Measurements from ENCODE around the gene PCGF5.
"Not testable (repeated sequence)": the region's sequence is repeated elsewhere in the genome, so short reads cannot be mapped to it uniquely, and the experiment has no call there.

The PCGF5 gene

DNA sequence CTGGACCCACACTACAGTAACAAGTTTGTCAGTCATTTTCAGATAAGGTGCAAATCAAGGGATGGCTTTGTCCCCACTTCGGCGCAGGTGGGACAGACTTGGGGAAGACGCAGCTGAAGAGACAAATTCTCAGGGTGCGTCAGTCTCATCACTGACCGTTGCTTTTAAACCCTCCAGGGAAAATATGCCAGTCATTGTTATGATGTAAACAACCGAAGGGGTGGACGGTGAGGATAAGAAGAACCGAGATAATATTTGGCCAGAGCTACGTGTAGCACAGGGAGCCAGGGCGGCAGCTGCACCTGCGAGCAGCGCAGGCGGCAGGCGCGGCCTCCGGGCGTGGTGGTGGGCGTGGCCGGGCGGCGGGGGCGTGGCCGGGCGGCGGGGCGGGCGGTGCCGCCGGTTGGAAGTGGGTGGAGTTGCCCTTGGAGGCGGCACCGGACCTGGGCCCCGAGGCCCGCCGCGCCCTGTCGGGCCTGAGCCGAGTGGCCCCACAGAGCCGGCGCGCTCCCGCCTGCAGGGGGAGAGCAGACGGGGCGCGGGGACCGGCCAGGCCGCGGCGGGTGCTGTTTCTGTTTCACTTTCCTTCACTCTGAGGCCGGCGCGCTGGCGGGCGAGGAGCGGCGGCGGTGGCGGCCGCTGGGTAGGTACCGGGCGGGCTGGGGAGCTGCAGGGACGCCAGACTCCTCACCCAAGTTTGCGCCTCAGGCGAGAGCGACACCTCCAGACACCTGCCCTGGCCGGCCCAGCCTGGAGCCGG, at the start of gene PCGF5:
PCGF5 (plus strand) TSS at position 470 of the 760 bp plus-strand sequence. CDS start 2,209 bp downstream, outside the sequence.
- in situ Hi-C loops (cut with HindIII; ENCODE audit: low sequenced_read_pairs) = no loop called here

DNA sequence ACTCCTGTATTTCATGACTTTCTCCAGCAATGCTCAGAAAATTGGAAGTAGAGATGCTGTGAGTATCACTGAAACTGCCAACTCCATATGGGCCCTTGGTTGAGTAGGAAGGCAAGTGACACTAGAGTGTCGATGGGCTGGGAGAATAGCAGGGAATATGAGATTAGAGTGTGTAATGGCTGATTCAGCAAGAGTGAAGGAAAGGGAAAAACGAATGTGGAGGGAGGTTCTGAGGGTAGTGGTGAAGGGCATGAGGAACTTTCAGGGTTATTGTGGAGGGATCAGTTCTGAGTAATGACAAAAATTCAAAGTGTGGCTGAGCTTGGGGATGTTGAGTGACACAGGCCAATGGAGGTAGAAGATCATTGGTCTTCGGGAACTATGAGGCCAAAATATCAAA, 49.0 kb upstream of the PCGF5 start:
- in situ Hi-C loops (cut with HindIII; ENCODE audit: low sequenced_read_pairs) = no loop called here

DNA sequence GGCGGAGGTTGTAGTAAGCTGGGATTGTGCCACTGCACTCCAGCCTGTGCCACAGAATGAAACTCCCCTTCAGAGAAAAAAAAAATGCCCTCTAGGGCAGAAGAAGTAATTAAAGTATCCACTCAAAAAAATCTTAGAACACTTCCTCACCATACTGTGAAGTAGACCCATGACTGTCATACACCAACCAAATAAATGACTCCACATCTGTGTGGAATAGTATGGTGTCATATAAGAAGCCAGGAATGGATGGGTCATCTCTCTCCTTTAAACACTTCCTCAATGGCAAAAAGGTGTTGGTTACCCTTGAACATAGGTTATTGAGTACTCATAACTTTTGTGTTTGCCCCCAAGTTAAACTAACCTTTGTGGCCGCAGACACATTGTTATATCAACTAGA, 48.1 kb upstream of the PCGF5 start:
- in situ Hi-C loops (cut with HindIII; ENCODE audit: low sequenced_read_pairs) = no loop called here

DNA sequence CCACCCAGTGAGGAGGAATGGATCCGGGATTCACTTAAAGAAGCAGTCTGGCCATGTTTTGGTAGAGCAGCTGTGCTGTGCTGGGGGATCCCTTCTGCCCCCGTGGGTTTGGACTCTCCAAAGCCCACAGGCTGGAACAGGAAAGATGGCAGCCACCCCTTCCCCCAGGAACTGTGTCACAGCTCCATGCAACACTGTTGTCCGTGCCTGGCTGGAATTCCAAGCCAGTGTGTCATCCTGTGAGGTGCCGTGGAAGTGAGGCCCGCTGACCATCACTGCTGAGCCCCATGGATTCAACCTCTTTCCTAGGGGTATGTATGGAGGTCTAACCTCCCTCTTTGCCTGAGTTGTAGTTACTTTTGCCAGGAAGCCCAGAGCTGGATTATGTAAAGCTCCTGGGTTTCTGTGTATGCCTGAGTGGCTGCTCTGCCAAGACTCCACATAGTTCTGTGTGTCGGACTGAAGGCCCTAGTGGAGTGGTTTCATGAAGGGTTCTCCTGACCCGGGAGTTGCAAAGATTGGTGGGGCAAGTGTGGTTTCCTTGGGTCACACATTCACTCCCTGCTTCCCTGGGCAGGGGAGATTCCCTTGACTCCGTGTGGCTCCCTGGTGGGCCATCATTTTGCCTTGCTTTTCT, 35.1 kb upstream of the PCGF5 start:
- in situ Hi-C loops (cut with HindIII; ENCODE audit: low sequenced_read_pairs) = no loop called here

DNA sequence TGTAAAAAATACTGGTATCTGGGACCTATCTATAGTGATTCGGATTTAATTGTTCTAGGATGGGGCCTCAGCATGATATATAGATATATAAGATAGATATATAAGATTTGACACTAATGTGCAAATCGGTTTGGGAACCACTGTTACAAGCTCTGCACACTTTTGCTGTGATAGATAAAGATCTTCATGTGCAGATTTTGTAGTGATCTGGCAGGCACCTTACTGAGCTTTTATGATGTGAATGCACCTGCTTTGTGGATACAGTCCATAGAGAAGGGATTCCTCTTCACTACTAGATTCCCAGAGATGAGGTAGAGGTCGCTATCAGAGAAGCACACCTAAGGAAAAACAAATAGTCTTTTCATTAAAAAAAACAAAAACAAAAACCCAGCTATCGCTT, 33.3 kb upstream of the PCGF5 start:
- in situ Hi-C loops (cut with HindIII; ENCODE audit: low sequenced_read_pairs) = no loop called here

DNA sequence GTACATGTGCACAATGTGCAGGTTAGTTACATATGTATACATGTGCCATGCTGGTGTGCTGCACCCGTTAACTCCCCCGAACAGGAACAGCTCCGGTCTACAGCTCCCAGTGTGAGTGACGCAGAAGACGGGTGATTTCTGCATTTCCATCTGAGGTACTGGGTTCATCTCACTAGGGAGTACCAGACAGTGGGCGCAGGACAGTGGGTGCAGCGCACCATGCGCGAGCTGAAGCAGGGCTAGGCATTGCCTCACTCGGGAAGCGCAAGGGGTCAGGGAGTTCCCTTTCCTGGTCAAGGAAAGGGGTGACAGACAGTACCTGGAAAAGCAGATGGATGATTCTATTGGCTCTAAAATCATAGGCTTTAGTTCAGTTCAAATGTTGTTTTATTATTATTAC, 32.5 kb upstream of the PCGF5 start:
- in situ Hi-C loops (cut with HindIII; ENCODE audit: low sequenced_read_pairs) = not testable (repeated sequence)

DNA sequence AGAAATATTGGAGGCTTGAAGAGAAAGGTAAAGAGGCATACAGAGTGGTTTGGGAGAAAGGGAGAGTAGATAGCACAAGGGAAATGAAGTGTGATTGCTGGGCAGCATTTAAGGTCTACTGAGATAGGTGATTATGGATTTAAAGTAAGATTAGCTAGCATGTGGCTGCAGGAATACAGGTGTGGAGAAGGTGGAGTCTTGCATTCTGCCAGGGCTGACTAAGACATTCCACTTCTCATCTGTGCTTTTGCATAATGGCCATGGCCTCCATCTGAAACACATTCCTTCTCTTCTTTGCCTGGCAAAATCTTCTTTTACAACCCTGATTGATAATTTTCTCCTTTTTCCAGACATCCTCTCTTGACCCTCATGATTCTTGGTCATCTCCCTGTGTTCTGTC, 31.6 kb upstream of the PCGF5 start:
- in situ Hi-C loops (cut with HindIII; ENCODE audit: low sequenced_read_pairs) = no loop called here

DNA sequence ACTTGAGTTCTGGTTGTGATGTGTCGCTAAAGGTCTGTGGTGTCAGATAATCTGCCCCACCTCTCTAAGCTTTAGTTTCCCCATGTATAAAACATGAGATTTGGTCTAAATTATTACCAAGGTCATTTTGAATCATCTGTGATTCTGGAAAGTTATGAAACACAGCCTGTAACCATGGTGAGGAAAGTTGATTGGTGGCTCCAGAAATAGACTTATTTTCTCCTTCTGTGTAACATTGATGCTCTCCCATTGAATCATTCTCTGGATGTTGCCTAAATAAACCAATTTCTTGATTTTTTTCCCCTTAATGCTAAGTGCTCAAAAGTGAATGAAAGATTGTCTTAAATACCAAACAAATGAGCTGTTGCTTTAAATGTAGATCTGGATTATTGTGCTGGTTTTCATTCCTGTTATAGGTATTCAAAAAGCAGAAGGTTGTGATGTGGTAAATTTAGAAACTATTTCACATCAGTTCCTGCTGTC, 30.0 kb upstream of the PCGF5 start:
- in situ Hi-C loops (cut with HindIII; ENCODE audit: low sequenced_read_pairs) = no loop called here

DNA sequence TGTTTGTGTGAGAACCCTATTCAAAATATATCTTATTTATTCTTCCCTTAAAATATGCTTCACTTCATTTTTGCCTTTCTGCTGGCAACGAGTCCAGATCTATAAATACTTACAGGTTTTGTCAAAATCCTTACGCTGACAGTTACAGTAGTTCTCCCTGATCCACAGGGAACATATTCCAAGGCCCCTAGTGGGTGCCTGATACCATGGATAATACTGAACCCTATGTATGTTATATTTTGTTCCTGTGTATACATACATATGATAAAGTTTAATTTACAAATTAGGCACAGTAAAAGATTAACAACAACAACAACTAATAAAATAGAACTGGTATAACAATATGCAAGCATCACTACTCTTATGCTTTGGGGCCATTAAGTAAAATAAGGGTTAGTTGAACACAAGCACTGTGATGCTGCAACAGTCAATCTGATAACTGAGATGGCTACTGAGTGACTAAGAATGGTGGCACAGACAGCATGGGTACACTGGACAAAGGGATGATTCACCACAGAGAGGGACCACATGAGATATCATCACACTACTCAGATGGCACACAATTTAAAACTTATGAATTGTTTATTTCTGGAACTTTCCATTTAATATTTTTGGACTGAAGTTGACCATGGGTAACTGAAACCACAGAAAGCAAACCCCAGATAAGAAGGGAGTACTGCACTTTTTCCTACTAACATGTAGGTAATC, 29.4 kb upstream of the PCGF5 start:
- in situ Hi-C loops (cut with HindIII; ENCODE audit: low sequenced_read_pairs) = no loop called here

DNA sequence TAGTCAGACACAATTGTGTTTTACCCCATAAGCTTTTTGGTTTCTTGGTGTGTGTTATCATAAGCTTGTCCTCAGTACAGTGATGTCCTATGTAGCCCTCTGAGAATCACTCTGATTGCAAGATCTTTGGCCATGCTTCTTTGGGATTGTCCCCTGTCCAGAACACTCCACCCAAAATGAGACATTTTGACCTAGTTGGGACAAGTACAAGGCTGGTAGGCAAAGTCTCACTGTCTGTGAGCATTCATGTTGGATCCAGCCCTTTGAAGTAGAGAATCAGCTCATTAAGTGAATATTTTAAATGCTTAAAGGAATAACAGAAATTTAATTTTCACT, 28.9 kb upstream of the PCGF5 start:
- in situ Hi-C loops (cut with HindIII; ENCODE audit: low sequenced_read_pairs) = no loop called here

DNA sequence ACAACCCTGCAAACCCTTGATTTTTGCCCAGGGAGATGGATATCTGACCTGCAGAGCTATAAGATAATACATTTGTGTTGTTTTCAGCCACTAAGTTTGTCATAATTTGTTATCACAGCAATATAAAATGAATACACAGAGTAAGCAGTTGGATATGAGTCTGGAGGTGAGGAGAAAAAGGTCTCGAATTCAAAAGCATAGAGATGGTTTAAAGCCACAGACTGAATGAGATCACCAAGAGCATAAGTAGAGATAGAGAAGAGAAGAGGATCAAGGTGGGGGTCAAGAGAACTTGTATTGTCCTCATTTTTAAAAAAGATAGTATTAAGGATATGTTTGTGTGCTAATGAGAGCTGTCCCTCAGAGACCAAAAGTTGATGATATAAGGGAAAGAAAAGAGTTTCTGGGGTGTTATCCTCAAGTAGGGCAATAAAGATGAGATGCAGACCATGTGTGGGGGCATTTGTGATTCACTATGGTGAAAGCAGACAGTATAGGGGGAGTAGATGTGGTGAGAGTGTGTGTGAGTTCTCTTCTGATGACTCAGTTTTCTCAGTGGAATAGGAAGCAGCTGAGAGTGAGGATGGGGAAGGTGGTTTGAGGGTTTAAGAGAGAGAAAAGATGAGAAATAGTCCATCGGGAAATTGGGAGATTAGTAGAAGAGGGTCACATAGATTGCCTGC, 25.8 kb upstream of the PCGF5 start:
- in situ Hi-C loops (cut with HindIII; ENCODE audit: low sequenced_read_pairs) = no loop called here

DNA sequence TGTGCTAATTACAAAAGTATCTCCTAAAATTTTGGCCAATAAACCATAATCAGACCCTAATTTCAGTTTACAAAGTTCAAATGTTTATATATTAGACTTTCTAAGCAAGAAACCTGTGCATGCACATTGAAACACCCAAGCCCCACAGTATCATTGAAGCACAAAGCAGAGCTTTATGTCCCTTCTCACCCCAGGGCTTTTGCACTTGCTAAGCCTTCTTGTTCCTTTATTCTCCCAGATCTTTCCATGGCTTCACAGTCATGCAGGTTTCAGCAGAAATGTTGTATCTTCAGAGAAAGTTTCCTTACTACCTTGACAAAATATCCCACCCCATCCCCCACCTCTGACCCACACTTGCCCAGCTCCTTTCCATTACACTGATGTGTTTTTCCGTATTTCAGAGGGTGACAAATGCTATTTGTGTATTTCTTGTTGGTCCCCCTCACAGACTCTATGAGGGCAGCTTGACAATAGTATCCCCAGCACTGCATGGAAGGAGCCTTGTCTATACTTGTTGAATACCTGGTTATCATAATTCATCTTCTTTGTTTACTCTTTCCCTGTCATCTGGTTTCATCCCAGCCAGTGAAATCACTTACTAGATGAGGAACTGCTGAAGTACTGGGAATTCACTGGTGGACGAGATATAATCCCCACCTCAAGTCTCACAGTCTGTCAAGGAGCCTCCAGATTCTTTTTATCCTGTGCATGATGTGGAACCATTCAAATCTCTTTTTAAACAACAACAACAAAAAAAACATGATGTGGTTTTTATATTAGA, 24.0 kb upstream of the PCGF5 start:
- in situ Hi-C loops (cut with HindIII; ENCODE audit: low sequenced_read_pairs) = no loop called here

DNA sequence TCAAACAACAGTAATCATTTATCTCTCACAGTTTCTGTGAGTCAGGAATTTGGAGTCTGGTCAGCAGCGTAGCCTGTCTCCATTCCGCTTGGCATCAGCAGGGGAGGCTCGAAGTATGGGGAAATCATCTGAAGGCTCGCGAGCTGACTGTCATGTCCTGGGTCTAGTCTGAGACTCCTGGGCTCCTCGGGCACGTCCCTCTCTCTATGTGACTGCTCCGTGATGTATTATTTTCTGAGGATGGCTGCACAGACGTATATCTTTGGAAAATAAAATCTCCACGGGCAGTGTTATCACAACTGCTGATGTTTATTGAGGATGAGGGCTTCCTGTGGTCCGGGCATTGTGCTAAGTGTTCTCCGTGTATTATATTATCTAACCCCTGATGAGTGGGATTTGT, 23.3 kb upstream of the PCGF5 start:
- in situ Hi-C loops (cut with HindIII; ENCODE audit: low sequenced_read_pairs) = no loop called here

DNA sequence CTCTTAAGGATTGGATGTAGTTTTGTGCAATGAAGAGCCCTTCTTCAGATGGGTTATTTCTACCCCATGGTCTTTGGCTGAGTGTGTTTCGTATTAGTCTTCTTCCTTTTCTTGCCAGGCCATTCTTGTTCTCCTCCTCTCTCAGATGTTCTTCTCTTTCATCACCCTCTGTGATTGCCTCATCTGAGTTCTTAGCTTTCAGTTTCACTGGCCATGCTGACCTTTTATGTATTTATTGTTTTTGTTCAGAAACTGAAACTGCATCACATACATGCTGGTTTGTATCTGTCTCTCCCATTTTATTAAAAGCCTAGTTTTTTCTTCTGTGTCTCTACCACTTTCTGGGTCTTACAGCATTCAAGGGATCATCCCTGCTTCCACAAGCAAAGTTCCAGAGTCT, 21.7 kb upstream of the PCGF5 start:
- in situ Hi-C loops (cut with HindIII; ENCODE audit: low sequenced_read_pairs) = no loop called here

DNA sequence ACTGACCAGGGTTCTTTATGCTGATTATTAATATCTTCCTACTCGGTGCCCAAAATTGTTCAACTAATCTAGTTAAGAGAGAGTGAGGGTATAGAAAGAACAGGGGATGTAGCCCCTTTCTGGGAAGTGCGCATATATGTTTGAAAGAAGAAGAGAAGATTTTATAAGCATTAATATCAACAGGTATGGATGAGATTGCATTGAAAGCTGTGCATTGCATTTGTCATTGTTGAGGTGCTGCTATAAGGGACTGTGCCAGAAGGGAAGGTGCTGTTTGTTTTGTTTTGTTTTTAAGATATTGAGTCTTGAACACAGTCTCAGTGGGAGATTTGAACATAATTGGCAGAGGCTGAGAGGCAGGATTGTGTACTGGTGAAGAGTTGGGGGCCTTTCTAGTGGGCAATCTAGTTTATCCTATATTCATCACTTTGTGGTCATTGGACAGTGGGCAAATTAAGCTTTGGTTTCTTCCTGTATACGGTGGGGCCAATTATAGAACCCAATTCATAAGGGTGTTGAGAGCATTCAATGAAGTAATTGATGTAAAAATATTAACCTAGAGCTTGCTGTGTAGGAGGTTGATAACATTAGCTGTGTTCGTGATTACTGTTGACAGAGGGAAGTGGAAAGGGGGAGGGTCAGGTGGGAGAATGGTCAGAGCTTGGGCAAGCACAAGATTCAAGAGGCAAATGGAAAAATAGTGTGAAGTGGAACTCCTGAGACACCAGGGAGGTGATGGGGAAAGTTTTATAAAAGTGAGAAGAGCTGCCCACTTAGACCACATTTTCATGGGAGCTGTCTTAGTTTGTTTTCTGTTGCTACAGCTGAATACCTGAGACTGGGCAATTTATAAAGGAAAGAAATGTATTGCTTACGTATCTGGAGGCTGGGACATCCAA, 19.9 kb upstream of the PCGF5 start:
- in situ Hi-C loops (cut with HindIII; ENCODE audit: low sequenced_read_pairs) = no loop called here

DNA sequence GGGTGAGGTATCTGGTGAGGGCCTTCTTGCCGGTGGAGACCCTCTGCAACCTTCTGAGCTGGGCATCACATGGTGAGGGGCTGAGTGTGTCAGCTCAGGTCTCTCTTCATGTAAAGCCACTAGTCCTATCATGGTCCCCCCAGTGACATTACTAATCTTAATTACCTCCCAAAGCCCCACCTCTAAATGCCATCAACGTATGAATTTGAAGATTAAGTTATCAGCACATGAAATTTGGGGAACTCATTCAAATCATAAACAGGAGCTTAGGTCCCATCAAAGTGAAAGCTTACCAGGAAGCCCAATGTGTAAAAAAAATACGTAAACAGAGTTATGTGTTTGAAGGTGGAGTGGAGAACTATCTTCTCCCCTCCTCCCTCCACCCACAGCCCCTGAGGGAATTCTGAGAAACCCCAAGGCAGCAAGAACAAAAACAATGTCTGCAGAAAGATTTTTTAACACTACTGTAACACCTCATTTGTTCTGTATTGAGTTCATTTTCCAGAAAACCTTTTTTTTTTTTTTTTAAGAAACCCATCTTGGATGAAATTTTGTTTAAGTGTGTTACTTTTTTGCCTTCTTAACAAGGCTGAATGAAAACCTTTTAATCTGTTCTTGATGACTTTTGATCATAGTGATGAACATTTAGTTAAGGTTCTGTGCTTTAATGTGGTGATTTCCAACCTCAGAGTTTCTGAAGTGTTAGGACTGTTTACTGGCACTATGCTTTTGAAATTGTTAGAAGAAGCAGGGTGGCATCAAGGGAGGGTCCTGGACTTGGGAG, 19.1 kb upstream of the PCGF5 start:
- in situ Hi-C loops (cut with HindIII; ENCODE audit: low sequenced_read_pairs) = no loop called here

DNA sequence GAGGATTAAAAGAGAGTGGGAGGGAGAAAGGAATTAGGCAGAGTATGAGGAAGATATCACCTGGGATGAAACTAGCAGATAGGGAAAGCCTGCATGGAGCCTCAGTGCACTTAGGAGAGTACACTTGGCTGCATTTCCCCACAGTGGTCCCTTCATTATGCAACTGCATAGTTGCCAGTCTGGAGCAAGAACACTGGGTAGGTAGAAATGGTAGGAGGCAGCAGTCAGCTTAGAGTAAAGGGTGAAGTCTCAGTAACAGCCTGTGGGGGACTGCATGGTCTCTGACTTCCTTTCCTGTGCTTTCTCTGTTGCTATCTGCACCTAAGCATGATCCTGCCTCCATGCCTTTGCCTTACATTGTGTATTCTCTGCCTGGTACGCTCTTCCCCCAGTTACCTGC, 14.0 kb upstream of the PCGF5 start:
- in situ Hi-C loops (cut with HindIII; ENCODE audit: low sequenced_read_pairs) = no loop called here

DNA sequence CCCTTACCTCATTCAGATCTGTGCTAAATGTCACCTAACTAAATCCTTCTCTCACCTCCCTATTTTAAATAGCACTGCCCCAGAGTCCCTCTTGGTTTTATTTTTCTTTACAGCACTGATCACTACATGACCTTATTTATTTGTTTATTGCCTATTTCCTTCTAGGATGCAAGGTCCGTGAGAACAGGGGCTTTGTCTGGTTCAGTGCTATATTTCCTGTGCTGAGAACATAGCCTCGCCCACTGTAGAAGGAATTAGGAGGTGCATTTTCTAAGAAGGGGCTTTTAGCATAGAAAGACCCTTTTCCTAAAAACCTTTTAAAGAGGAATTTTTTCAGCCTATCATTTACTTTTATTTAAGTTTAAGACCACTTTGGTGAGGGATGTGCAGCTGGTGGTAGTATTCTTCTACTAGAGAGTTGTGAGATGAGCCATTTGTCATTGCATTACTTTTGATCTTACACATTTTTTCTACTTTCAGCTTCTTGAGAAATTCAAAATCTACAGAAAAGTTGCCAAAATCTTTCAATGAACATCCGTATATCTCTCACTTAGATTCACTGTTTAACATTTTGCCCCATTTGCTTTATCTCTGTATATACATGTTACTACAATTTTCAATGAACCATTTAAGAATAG, 13.5 kb upstream of the PCGF5 start:
- in situ Hi-C loops (cut with HindIII; ENCODE audit: low sequenced_read_pairs) = no loop called here

Measured in endothelial cell of hepatic sinusoid (primary cell).